HFFc6 (cell line): ENCODE results near the gene MRPS26. TPM values are rescaled to one million over a fixed set of nuclear protein-coding genes. Genes with fewer than 3 reads are reported as not detected.
A peak's percentile ranks its signal among the peaks of the same experiment; 100 is the strongest.

Experiments
- DNase-seq: peaks from one replicate; pipeline ENCODE4 v3.0.0-alpha.2; 2018
- H3K27ac Mint-ChIP-seq: 2 replicates; pipeline ENCODE4 v1.8.0; 2020; ENCODE audit warnings: mild to moderate bottlenecking, mixed read lengths
- H3K27me3 Mint-ChIP-seq: 2 replicates; pipeline ENCODE4 v1.8.0; 2021; ENCODE audit warnings: mild to moderate bottlenecking, moderate library complexity, mixed read lengths; ENCODE audit not compliant: insufficient read depth
- H3K36me3 Mint-ChIP-seq: 2 replicates; pipeline ENCODE4 v1.8.0; 2021; ENCODE audit warnings: low read depth, mixed read lengths
- H3K4me1 Mint-ChIP-seq: 2 replicates; pipeline ENCODE4 v1.8.0; 2020; ENCODE audit warnings: low read depth, mixed read lengths
- H3K4me3 Mint-ChIP-seq: 2 replicates; pipeline ENCODE4 v1.8.0; 2020; ENCODE audit warnings: mild to moderate bottlenecking, moderate library complexity, mixed read lengths
- H3K9me3 Mint-ChIP-seq: 2 replicates; pipeline ENCODE4 v1.8.0; 2020; ENCODE audit warnings: mild to moderate bottlenecking, mixed read lengths
- CTCF ChIP-seq: fragments of 200-600 bp; sonication (generic); IDR thresholded peaks from 2 replicates; pipeline ENCODE4 v1.5.0; 2021; ENCODE audit warnings: antibody characterized with exemption, mild to moderate bottlenecking
- total RNA-seq, 6 experiments: library from RNA; stranded (reverse); fragmentation: NEBNext Ultra II Directional; extraction: Animal tissue kit (Norgen Biotek cat#: 25700); gene quantifications; 2 replicates in 1 of 6; 3 replicates in 5 of 6; pipeline ENCODE4 v1.2.3, GENCODE V29; 2021

MRPS26 gene
- total RNA-seq, 6 experiments from 2014 or later, result 31.7 to 46.8 (median 36.0) TPM

GRCh38 chr20:3068075-3068474, 22.2 kb downstream of the MRPS26 start:
- peaks cover 29% of the 10 kb centered on the region for H3K4me1 Mint-ChIP-seq
- H3K27me3 Mint-ChIP-seq, result peaks cover 17% of the 10 kb centered on the region
- H3K9me3 Mint-ChIP-seq, result no peaks in the 10 kb centered on the region
- no peaks in the 10 kb centered on the region for H3K36me3 Mint-ChIP-seq
- no peak overlapping the region for H3K4me3 Mint-ChIP-seq
- DNase-seq, result no peak
- no peak overlapping the region for H3K27ac Mint-ChIP-seq
- TF ChIP-seq CTCF, result no peak

- peaks cover 29% of the 10 kb centered on the region for H3K4me1 Mint-ChIP-seq
- H3K27ac Mint-ChIP-seq, result no peak overlapping the region
- TF ChIP-seq CTCF, result no peak
- no peaks in the 10 kb centered on the region for H3K9me3 Mint-ChIP-seq
- H3K27me3 Mint-ChIP-seq, result peaks cover 19% of the 10 kb centered on the region
- peak; percentile 46 for DNase-seq
- H3K4me3 Mint-ChIP-seq, result no peak overlapping the region
- no peaks in the 10 kb centered on the region for H3K36me3 Mint-ChIP-seq
Measured at GRCh38 chr20:3068986-3069900, 23.4 kb downstream of the MRPS26 start.

- Mint-ChIP-seq H3K36me3 (no peaks in the 10 kb centered on the region), H3K9me3 (no peaks in the 10 kb centered on the region), H3K27me3 (peaks cover 21% of the 10 kb centered on the region), H3K4me1 (peaks cover 29% of the 10 kb centered on the region), H3K4me3 (no peak overlapping the region), H3K27ac (no peak overlapping the region)
- no peak for DNase-seq
- no peak for TF ChIP-seq CTCF
Measured at GRCh38 chr20:3070725-3071124, 24.9 kb downstream of the MRPS26 start.

- peaks cover 23% of the 10 kb centered on the region for H3K27me3 Mint-ChIP-seq
- peaks cover 25% of the 10 kb centered on the region for H3K4me1 Mint-ChIP-seq
- no peaks in the 10 kb centered on the region for H3K9me3 Mint-ChIP-seq
- H3K36me3 Mint-ChIP-seq, result no peaks in the 10 kb centered on the region
- no peak overlapping the region for H3K4me3 Mint-ChIP-seq
- TF ChIP-seq CTCF, result no peak
- no peak overlapping the region for H3K27ac Mint-ChIP-seq
- DNase-seq, result no peak
Measured at GRCh38 chr20:3071266-3071609, 25.4 kb downstream of the MRPS26 start.

- DNase-seq, result no peak
- peaks cover 25% of the 10 kb centered on the region for H3K27me3 Mint-ChIP-seq
- no peaks in the 10 kb centered on the region for H3K9me3 Mint-ChIP-seq
- no peak within 1 kb of the TSS for H3K27ac Mint-ChIP-seq
- no peak for TF ChIP-seq CTCF
- H3K4me1 Mint-ChIP-seq, result peaks cover 18% of the 10 kb centered on the region
- H3K36me3 Mint-ChIP-seq, result no peaks in the 10 kb centered on the region
- no peak within 1 kb of the TSS for H3K4me3 Mint-ChIP-seq
Measured at GRCh38 chr20:3071610-3072529, 26.0 kb downstream of the MRPS26 start, which contains the start of gene OXT. Gene OXT (plus strand): TSS chr20:3071620. CDS start chr20:3071656, 36 bp downstream.
